ENCODE measurements around the gene MLLT10.

MLLT10 gene

DNA sequence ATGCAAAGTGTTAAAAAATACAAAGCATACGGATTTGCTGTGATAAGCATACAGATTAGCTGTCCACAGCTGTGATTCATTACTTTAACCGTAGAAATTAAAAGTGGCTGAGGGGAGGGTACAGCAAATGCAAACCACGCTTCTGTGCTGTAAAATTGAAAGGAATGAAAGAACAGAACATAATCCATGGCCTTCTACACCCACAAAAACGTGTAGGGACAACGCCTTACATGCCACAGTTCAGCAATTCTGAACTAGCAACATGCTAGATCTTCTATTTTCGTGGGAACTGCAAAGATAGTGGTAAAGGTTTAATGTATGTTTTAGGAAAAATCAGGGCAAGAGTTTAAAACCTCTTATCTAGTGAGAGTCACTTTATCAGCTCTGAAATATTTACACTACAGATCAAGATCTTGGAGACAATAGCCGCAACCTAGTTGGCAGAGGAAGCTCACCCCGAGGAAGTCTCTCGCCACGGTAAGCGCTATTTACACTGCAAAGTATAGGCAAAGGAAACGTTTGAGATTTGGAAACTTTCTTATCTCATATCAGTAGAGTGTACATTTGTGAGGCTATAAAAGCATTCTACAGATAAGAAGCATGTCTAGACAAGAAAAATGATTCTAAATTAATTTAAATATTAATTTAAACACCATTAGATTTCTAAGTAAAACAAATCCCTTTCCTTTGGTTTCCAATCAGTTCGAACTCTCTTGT is 193.6 kb downstream of the MLLT10 start:
- DNase-seq (ENCODE audit: low read depth in 2 of 3, low spot score in 2 of 3) = no peak

DNA sequence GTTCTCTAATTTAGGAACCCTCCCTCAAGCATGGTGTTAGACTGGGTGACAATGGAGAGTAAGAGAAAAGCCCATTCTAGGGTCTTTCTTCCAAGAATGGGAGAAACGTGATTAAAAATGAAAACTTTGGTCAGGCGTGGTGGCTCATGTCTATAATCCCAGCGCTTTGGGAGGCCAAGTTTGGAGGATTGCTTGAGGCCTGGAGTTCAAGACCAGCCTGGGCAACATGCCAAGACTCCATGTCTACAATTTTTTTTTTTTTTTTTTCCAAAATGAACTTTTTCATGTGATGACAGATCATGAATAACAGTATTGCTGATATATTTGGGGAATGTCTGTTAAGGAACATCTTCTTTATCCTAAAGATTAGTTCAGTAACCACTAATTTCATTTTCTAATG is 194.6 kb downstream of the MLLT10 start:
- DNase-seq (ENCODE audit: low read depth in 2 of 3, low spot score in 2 of 3) = no peak

DNA sequence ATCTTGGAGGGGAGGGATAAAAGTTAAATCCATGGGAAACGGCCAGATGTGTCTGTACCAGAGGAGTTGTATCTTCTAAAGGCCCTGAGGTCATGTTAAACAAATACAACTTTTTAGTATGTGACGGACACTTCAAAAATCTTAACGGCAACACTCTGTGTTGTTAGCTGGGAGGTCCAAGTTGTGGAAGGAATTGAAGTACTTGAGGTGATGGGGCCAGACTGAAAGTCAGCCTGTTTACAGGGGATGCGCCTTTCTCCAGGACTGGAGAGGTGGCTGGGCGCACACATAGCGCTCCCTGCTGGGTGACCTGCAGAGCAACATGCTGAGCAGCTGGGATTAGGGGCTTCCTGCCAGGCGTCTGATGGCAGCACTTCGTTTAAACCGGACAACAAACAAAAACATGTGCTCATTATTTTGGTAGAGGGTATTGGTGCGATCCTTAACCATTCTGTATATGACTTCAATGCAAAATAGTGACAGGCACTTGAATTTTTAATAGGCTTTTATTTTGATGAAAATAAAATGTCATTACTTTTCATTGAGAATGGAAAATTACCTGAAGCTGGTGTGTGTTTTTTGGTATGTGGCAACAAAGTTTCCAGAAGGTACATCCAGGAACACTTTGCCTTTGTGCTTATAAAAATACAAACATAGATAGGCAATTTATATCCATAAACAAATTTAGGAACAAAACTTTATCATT is 198.2 kb downstream of the MLLT10 start:
- DNase-seq (ENCODE audit: low read depth in 2 of 3, low spot score in 2 of 3) = no peak

DNA sequence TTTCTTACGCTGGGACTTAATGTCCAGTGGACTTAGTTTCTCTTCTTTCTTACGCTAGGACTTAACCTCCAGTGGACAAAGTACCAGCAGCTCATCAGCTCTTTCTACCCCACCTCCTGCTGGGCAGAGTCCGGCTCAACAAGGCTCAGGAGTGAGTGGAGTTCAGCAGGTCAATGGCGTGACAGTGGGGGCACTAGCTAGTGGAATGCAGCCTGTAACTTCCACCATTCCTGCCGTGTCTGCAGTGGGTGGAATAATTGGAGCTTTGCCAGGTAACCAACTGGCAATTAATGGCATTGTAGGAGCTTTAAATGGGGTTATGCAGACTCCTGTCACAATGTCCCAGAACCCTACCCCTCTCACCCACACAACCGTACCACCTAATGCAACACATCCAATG is 199.7 kb downstream of the MLLT10 start:
- DNase-seq (ENCODE audit: low read depth in 2 of 3, low spot score in 2 of 3) = no peak

DNA sequence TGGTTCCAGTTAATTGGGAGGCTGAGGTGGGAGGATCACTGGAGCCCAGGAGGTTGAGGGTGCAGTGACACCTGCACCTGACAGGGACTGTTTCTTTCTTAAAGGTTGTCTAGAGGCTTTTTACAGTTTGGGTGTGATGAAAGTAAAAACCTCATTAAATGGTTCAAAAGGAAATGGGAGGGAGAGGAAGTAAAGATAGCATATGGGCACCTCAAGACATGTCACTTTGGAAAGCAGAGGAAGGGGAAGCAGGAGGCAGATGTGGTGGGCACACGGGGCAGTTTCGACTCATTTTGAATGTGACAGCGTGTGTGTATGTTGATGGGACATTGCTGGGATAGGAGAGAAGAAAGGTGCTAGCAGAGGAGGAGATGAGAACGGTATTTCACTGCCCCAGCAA is 203.1 kb downstream of the MLLT10 start:
- DNase-seq (ENCODE audit: low read depth in 2 of 3, low spot score in 2 of 3) = no peak

DNA sequence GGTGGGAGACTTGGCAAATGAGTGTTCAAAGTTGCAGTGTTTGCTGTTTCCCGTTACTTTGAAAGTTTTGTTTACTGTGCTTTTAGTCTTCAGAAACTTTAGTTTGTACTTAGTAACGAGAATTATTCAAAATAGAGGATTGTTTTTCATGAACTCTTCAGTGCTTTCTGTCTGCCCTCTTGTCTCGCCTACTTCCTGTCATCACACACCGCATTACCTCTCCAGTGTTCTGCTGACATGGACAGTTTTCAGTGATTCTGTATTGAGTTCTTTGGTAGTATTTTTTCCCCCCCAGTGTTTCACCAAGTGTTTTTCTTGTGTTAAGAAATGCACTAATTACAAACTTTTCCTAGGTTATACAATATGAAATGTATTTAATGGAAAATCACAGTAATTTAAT is 207.0 kb downstream of the MLLT10 start:
- no peak for DNase-seq (ENCODE audit: low read depth in 2 of 3, low spot score in 2 of 3)

DNA sequence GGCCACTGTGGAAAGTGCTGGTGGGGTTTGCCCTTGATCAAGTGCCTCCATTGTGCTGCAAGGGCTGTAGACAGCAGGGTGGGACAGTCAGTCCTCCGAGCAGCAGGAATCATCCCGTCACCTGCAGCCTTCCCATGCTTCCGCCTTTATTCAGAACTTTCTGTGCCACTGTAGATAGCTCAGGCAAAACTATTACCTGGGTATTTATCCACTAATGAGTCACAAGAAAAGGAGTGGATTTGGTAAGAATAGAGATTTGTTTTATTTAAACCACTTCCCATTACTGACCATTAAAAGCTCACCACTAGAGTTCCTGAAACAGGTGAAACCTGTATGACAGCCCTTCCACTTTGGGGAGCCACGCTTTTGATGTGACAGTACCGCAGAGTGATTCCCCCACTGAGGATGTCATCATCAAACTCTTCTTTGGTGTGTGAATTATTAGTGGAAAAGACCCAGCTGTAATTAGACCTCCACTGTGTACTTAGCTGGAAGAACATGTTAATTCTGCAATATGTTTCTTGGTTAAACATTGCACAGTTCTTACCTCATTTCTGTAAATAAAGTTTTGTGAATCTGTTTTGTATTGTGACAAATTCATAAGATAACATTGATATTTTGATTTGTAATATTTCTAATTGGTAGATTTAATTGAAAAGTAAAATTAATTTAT is 208.8 kb downstream of the MLLT10 start:
- no peak for DNase-seq (ENCODE audit: low read depth in 2 of 3, low spot score in 2 of 3)

DNA sequence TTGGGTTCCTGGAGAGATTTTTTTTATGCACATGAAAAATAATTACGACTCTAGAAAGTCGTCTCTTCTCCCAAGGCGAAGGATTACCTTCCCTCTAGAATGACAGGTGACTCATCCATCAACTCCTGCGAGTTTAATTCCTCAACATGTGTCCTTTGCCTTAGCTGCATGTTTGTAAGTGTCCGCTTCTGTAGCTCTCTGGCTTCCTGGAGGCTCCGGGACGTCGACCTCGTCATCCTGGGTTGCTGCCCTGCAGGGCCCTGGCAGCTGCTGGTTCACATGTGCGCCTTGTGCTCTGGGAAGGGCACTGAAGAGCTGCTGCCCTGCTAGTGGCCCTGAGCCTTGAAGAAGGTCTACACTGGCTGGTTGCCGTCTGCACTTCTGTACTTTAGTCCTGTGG is 210.2 kb downstream of the MLLT10 start:
- no peak for DNase-seq (ENCODE audit: low read depth in 2 of 3, low spot score in 2 of 3)

DNA sequence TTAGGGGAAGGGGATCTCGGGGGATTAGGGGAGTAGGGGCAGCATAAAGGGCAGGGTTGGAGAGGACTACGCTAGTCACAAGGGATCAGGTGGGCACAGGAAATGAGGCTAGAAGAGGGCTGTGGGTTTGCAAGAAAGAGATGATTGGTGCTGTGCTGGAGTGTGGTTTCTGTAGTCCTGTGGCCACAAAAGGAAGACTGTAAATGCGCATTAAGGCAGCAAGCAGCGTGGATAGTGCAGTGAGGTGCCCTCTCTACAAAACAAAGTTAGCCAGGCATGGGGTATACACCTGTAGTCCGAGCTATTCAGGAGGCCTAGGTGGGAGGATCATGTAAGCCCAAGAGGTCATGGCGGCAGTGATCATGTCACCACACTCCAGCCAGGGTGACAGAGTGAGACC is 212.1 kb downstream of the MLLT10 start:
- DNase-seq (ENCODE audit: low read depth in 2 of 3, low spot score in 2 of 3) = no peak

DNA sequence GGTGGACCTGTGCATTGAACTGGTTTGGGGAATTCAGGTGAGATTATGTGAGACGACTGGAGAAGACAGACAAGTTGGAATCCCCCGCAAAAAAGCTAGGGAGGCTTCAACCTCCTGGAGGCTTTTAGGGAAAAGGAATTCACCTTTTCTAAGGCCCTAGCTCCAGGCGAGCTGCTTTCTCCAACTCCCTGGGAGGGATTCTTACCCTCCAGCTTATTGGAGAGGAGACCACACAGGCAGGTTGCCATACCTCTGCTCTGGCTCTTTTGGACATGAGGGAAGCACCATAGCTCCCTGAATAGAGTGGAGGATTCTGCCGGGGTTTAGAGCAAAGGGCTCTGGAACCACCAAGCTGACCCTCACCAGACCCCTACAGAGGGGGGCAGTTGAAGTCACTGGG is 213.8 kb downstream of the MLLT10 start:
- DNase-seq (ENCODE audit: low read depth in 2 of 3, low spot score in 2 of 3) = no peak

DNA sequence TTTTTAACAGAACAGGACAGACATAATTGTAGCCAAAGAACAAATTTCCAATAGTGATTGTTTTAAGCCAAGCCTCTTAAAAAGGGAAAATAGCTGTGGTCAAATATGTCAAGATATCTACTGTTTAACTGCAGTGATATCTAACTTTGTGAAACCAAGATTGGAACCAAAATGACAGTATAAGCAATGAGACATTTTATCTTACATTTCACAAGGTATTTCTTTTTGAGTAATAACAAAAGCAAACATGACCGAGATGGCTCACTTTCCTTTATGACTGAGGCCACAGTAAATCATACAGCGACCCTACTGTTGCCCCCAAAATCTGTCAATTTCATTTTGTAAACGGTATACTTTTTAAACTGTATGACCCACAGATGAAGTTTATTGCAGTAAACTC is 215.8 kb downstream of the MLLT10 start:
- no peak for DNase-seq (ENCODE audit: low read depth in 2 of 3, low spot score in 2 of 3)

DNA sequence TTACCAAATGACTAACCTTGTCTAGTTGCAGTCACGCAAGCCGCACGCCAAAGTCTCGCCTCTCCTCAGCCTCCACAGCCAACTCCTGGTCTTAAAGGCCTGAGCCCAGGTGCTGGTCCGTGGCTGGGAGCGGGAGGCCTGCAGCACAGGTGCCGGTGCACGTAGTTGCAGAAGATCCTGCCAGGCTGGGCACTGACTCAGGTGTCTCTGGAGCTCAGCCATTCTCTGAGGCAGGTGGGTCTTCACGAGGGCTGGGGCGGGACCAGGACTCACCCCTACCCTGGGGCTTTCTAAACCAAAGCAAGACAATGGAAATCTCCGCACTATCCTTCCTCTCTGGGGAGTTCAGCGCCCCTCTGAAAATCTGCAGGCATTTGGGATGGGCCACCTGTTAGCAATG is 216.4 kb downstream of the MLLT10 start:
- DNase-seq (ENCODE audit: low read depth in 2 of 3, low spot score in 2 of 3) = no peak

DNA sequence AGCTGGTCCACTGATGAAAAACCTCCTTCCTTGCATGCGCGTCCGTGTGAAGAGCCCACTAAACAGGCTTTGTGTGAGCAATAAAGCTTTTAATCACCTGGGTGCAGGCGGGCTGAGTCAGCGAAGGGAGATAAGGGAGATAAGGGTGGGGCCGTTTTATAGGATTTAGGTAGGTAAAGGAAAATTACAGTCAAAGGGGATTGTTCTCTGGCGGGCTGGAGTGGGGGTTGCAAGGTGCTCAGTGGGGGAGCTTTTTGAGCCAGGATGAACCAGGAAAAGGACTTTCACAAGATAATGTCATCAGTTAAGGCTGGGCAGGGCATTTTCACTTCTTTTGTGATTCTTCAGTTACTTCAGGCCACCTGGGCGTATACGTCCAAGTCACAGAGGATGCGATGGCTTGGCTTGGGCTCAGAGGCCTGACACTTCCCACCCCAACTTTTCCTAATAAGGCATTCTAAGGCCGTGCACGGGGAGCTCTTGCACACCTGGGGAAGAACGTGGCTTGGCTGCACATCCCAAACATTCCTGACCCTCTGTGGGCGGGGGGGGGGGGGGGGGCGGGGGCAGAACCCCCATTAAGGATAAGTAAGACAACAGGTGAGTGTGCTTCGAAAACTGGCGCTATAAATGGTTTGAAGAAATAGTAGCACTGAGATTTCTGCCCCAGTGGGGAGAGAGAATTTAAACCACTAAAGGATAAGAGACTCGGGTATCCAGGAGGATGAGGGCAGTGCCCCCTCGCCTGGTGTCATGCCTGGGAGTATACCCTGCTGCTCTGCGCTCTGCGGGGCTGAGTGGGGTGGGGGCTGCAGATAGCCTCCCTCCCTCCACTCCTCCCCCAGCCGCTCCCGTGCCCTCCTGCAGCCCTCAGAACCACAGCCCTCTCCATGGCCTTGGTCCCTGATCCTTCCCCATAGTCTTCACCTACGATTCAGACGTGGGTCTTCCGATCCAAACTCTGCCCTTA is 217.6 kb downstream of the MLLT10 start:
- DNase-seq (ENCODE audit: low read depth in 2 of 3, low spot score in 2 of 3) = no peak

DNA sequence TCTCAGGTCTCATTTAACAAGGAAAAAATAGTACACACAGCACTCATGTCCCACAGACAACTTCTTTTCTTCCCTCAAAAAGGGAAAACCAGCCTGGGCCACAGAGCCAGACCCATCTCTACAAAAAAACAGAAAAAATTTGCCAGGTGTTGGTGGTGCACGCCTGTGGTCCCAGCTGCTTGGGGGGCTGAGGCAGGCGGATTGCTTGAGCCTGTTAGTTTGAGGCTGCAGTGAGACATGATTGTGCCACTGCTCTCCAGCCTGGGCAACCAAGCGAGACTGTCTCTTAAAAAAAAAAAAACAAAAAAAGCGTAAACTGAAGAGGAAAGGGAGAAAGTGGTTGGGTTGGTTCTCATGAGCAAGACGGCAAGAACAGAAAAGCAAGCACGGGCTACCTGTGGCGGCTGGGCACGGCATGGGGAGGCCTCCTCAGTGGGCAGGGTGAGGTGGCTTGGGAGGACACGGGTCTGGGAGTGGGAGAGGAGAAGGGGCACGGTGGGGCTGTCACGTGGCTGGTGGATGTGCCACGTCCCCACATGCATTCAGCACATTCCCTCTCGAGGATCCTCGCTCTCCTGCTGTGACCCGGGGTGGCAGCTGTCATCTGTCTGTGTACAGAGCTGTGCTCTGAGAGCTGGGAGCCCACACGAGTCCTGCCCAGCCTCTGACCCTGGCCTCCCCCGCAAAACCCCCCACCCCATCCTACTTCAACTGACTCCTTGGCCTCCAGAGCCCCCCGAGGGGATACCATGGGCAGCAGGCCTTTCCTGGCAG is 219.7 kb downstream of the MLLT10 start:
- no peak for DNase-seq (ENCODE audit: low read depth in 2 of 3, low spot score in 2 of 3)

DNA sequence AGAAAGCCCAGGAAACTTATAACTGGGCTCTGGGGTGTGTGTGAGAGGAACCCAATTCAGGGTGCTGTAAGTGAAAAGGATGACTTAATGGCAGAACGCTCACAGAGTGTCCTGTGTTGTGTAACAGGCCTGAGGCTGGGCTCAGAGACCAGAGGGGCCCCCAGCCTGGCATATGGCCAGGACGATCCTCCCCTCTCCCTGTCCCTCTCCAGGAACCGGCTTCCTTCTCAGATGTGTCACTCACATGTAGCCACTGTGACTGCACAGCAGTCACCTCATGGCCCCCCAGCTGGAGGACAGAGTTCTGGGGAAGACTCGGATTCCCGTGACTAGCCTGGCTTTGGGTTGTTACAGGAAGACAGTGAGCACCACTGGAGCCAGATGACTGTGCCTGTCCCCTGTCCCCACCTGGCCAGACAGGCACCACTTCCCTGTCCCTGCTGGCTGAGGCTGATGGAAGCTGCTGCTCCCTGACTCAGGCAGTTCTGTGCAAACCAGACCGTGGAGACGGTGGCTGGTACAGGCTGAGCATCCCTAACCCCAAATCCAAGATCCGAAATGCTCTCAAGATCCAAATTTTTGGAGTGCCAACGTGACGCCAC is 220.5 kb downstream of the MLLT10 start:
- DNase-seq (ENCODE audit: low read depth in 2 of 3, low spot score in 2 of 3) = no peak

DNA sequence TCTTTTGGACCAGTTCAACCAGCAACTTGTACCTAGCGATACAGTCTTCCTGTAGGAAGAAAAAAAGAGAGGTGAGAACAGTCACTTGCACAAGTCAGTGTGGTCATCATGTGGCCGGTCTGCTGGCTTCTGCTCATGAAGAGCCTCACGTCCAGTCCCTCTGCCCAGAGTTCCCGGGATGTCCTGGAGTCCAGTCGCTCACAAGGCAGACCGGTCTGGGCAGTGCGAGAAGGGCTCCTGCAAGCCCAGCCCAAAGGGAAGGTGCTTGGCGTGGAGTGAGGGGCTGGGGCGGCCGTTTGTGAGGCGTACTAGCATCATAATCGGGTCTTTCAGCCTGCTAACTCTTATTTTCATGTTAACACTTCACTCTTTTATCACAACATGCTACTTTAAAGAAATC is 222.7 kb downstream of the MLLT10 start:
- no peak for DNase-seq (ENCODE audit: low read depth in 2 of 3, low spot score in 2 of 3)

DNA sequence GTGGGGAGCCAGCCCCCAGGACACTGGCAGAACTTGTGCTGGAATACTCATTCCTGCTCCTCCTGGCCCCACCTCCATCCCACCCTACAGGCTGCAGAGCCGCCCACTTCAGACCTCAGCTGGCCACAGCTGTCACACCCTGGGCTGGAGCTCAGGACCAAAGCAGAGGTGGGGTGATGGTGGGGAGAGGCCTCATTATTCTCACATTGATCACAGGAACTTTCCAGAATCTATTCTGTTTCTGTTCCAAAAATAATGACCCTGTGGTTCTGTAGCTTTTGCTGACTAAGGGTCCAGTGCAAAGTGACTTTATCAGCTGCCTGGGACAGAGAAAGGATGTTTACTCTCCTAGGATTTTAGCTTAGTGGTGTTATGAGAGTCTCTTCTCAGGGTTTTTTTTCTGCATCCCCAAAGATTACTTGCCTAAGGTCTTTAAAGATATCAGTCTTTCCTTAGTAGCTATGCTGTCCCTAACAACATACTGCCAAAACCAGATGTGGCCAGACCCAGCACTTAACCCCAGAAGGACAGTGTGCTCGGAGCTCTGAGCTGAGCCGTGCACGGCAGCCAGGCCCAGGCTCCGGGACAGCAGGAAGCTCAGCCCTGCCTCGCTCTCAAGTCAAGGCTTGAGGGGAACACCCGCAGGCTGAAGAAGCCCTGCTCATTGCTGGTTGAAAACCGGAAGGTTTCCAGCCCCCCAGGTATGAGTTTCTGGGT is 223.3 kb downstream of the MLLT10 start:
- no peak for DNase-seq (ENCODE audit: low read depth in 2 of 3, low spot score in 2 of 3)

DNA sequence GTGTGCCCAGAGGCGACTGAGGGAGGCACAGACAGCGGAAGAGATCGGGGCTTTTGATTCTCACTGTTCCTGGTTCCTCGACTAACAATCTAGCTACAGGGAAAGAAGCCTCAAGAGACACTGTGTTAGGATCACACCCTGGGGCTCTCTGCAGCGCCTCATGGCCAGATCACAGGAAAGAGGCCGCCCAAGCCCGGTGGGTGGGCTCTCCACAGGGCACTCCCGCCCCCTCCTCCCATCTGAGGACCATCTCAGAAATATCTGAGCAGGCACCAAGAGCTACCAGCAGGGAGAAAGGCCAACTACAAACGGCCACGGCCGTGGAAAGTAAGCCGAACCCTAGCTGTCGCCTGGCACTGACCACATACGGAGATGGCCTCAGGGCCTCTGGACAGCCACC is 224.2 kb downstream of the MLLT10 start:
- DNase-seq (ENCODE audit: low read depth in 2 of 3, low spot score in 2 of 3) = no peak

DNA sequence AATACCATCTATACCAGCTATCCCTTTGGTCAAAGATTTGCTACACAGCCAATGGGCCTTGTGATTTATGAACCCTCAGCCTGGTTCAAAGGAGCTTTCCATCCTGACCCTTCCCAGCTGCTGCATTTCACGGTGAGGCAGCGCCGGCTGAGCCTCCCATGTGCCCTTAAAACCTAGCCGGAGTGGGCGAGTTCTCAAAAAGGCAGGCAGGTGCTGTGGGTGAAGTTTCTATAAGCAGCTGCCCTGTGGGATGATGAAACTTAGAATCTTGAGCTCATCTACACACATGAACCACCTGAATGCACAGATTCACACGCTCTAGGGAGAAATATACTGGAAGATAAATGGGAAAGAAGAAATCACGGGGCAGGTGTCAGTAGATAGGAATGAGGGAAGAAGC is 224.7 kb downstream of the MLLT10 start:
- no peak for DNase-seq (ENCODE audit: low read depth in 2 of 3, low spot score in 2 of 3)

DNA sequence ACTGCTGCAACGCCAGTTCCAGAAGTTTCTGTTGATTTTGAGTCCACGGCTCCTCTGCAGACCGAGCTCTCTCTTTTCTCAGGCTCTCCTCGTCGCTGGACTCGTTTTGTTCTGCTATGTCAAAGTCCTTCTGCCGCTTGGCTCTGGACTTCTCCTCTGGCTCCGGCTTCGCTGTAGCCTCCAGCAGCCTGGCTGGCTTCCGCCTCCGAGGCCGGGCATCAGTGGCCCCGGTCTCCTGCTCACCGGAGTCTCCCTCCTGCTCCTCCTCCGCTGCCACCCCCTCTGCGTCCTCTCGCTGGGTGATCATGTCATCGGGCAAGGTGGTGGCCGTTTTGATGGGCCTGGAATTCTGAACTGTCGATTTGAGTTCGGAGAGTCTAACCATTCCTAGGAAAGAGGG is 225.2 kb downstream of the MLLT10 start:
- DNase-seq (ENCODE audit: low read depth in 2 of 3, low spot score in 2 of 3) = no peak

Data from activated CD8-positive, alpha-beta memory T cell treated with anti-CD3 and anti-CD28 coated beads for 48 hours (primary cell).